Endothelial cell of umbilical vein (primary cell): Measurements from ENCODE around the gene CELF2. TPM values are rescaled to one million over a fixed set of nuclear protein-coding genes. Genes with fewer than 3 reads are reported as not detected.
A peak's percentile ranks its signal among the peaks of the same experiment; 100 is the strongest.

Source experiments
- BruUV-seq: library from RNA; stranded (reverse); fragments of 400-500 nt; replicated peaks from 2 replicates; lab custom pipeline; 2021; lab: Mats Ljungman, UMichigan
- CTCF ChIA-PET: fragments of 300-600, 350-600 bp; sonication (Branson Sonifier 250); formaldehyde crosslinking; loops from one replicate; lab custom pipeline; 2021; ENCODE audit warnings: antibody characterized with exemption, inconsistent platforms; lab: Charles Lee
- POLR2A ChIA-PET: fragments of 300-600, 350-600 bp; sonication (Branson Sonifier 250); formaldehyde crosslinking; loops from one replicate; lab custom pipeline; 2021; ENCODE audit warnings: antibody characterized with exemption, inconsistent platforms; lab: Charles Lee
- DNase-seq: peaks from one replicate; pipeline ENCODE4 v3.0.0-alpha.2; 2011; ENCODE audit warnings: low read depth, low spot score
- FAIRE-seq: peaks from 2 replicates; lab custom pipeline; 2011; peaks lifted over from hg19 to GRCh38; lab: Jason Lieb, UNC
- H2AFZ ChIP-seq: 2 replicates; pipeline ENCODE4 v1.6.0; 2012; ENCODE audit warnings: low read depth, low read length, control low read depth, inconsistent platforms
- H3K27ac ChIP-seq: 2 replicates; pipeline ENCODE4 v1.5.1; 2011; ENCODE audit warnings: low read depth, mild to moderate bottlenecking, control low read depth, low read length, moderate library complexity; ENCODE audit not compliant: insufficient read depth
- H3K27me3 ChIP-seq, 2 experiments: 2 replicates each; pipeline versions ENCODE4 v1.6.0 to v1.6.1; 2011; ENCODE audit warnings: low read length in 2 of 2, mixed read lengths in 1 of 2; ENCODE audit not compliant: control insufficient read depth in 2 of 2, insufficient read depth in 2 of 2
- H3K36me3 ChIP-seq, 2 experiments: 2 replicates in 1 of 2; 3 replicates in 1 of 2; pipeline ENCODE4 v1.5.1; 2011; ENCODE audit warnings: low read length in 2 of 2, mild to moderate bottlenecking in 1 of 2, moderate library complexity in 1 of 2; ENCODE audit not compliant: control insufficient read depth in 2 of 2, insufficient read depth in 2 of 2; ENCODE audit errors: extremely low read depth in 1 of 2
- H3K4me1 ChIP-seq: 3 replicates; pipeline ENCODE4 v1.5.1; 2011; ENCODE audit warnings: mild to moderate bottlenecking, low read length; ENCODE audit not compliant: control insufficient read depth, insufficient read depth; ENCODE audit errors: extremely low read depth
- H3K4me2 ChIP-seq: 2 replicates; pipeline ENCODE4 v1.6.1; 2011; ENCODE audit warnings: low read length, control low read depth, mixed read lengths; ENCODE audit not compliant: insufficient read depth
- H3K4me3 ChIP-seq, 3 experiments: fragments of 200-600 bp in 1 of 3; sonication (generic), shearing (Covaris generic) in 1 of 3; replicated peaks in 1 of 3; 2 replicates each; pipeline ENCODE4 v1.5.1; 2011 to 2016; ENCODE audit warnings: control low read depth in 3 of 3, low read length in 3 of 3, mild to moderate bottlenecking in 2 of 3, inconsistent platforms in 1 of 3, low read depth in 1 of 3, moderate library complexity in 1 of 3; ENCODE audit not compliant: insufficient read depth in 1 of 3
- H3K79me2 ChIP-seq: 2 replicates; pipeline ENCODE4 v1.6.0; 2012; ENCODE audit warnings: low read length, inconsistent platforms; ENCODE audit not compliant: control insufficient read depth, insufficient read depth
- H3K9ac ChIP-seq: replicated peaks from 2 replicates; pipeline ENCODE3; 2011; ENCODE audit warnings: low read length, control low read depth; ENCODE audit not compliant: insufficient read depth; ENCODE audit errors: extremely low read depth
- H3K9me1 ChIP-seq: replicated peaks from 3 replicates; pipeline ENCODE4 v1.6.0; 2011; ENCODE audit warnings: mild to moderate bottlenecking, low read length; ENCODE audit not compliant: control insufficient read depth, insufficient read depth; ENCODE audit errors: extremely low read depth
- H3K9me3 ChIP-seq: replicated peaks from 2 replicates; pipeline ENCODE4 v1.5.1; 2012; ENCODE audit warnings: low read length, inconsistent platforms; ENCODE audit not compliant: control insufficient read depth, insufficient read depth
- H4K20me1 ChIP-seq: replicated peaks from 2 replicates; pipeline ENCODE3; 2011; ENCODE audit warnings: mild to moderate bottlenecking, low read length; ENCODE audit not compliant: control insufficient read depth, insufficient read depth; ENCODE audit errors: extremely low read depth
- CTCF ChIP-seq, 2 donors: IDR thresholded peaks; 1 replicate in 1 of 2; 2 replicates in 1 of 2; pipeline ENCODE4 v1.5.1; 2011; ENCODE audit warnings: low read length in 2 of 2, mild to moderate bottlenecking in 2 of 2, moderate library complexity in 2 of 2, control low read depth in 1 of 2, inconsistent platforms in 1 of 2, low read depth in 1 of 2; ENCODE audit not compliant: insufficient read depth in 1 of 2; ENCODE audit errors: extremely low read depth in 1 of 2
- EZH2 ChIP-seq: IDR thresholded peaks from 2 replicates; pipeline ENCODE4 v1.6.1; 2012; ENCODE audit warnings: borderline replicate concordance, low read depth, mild to moderate bottlenecking, moderate library complexity, low read length, inconsistent platforms; ENCODE audit not compliant: severe bottlenecking
- FOS ChIP-seq: IDR thresholded peaks from 2 replicates; pipeline ENCODE4 v1.6.1; 2011; ENCODE audit warnings: mild to moderate bottlenecking, low read length, moderate library complexity, borderline replicate concordance; ENCODE audit not compliant: insufficient read depth
- GATA2 ChIP-seq: IDR thresholded peaks from 2 replicates; pipeline ENCODE4 v1.7.0; 2011; ENCODE audit warnings: low read depth, mild to moderate bottlenecking, moderate library complexity, mixed read lengths, low read length; ENCODE audit not compliant: insufficient read length, insufficient read depth
- JUN ChIP-seq: IDR thresholded peaks from 2 replicates; pipeline ENCODE4 v1.6.1; 2011; ENCODE audit warnings: borderline replicate concordance, low read depth; ENCODE audit not compliant: insufficient read length, insufficient read depth
- MAX ChIP-seq: IDR thresholded peaks from 2 replicates; pipeline ENCODE4 v1.6.1; 2011; ENCODE audit not compliant: insufficient read depth, insufficient read length
- MYC ChIP-seq: IDR thresholded peaks from one replicate; pipeline ENCODE4 v1.6.1; 2011; ENCODE audit warnings: mild to moderate bottlenecking, low read depth, low read length
- POLR2A ChIP-seq: IDR thresholded peaks from 2 replicates; pipeline ENCODE4 v1.6.1; 2012; ENCODE audit warnings: low read depth, mild to moderate bottlenecking, control low read depth, low read length
- POLR2AphosphoS5 ChIP-seq: IDR thresholded peaks from 2 replicates; pipeline ENCODE4 v1.6.1; 2012; ENCODE audit warnings: low read depth, mild to moderate bottlenecking, control low read depth, low read length, moderate library complexity; ENCODE audit not compliant: insufficient read depth
- dilution Hi-C: fragments of 300-500 bp; cut with MboI; formaldehyde crosslinking; loops from one replicate; pipeline ENCODE4 v1.15.0; 2019; ENCODE audit warnings: low sequenced_read_pairs; ENCODE audit not compliant: extremely low pct_ligation_motif_present
- intact Hi-C: fragments of 100-400 bp; cut with micrococcal nuclease; formaldehyde crosslinking; loops from one replicate; pipeline ENCODE4 v1.10.0; 2022
- polyA plus RNA-seq, 4 experiments: library from polyadenylated mRNA; depleted of rRNA in 3 of 4; stranded (reverse) in 3 of 4; unstranded in 1 of 4; fragments of >200 nt; gene quantifications; 2 replicates each; pipeline versions ENCODE4 v1.2.1 to v1.2.3, GENCODE V29; 2011 to 2012; ENCODE audit warnings: missing spikeins in 1 of 4
- total RNA-seq: library from RNA; stranded (reverse); gene quantifications from 2 replicates; pipeline ENCODE4 v1.2.3, GENCODE V29; 2021

The CELF2 gene
- total and polyA plus RNA-seq, 2 donors (not counting 3 experiments of a cell fraction or from before 2014, with no cell fraction given): 21.6 to 42.6 TPM

- DNase-seq (peak; percentile 37), FAIRE-seq (no peak)
- no peaks in the 10 kb centered on the region for H3K27me3 ChIP-seq
- H2AFZ ChIP-seq: no peak overlapping the region
- H3K79me2 ChIP-seq: no peaks in the 10 kb centered on the region
- H3K9me1 ChIP-seq: no peaks in the 10 kb centered on the region
- CTCF ChIA-PET: no interaction called here
- H4K20me1 ChIP-seq: no peaks in the 10 kb centered on the region
- dilution Hi-C loops: no loop called here
- no peak overlapping the region for H3K4me3 ChIP-seq
- no peaks in the 10 kb centered on the region for H3K9me3 ChIP-seq
- no TSS peak for BruUV-seq
- POLR2A ChIA-PET: no interaction called here
- no peak overlapping the region for H3K4me2 ChIP-seq
- no peak overlapping the region for H3K9ac ChIP-seq
- intact Hi-C loops: no loop called here
- H3K27ac ChIP-seq: no peak overlapping the region
- no peak for TF ChIP-seq FOS
- TF ChIP-seq MYC: no peak
- TF ChIP-seq MAX: no peak
- TF ChIP-seq CTCF (IDR thresholded peaks at IDR 0.05; ENCODE audit: extremely low read depth in 1 of 2, insufficient read depth in 1 of 2, low read depth in 1 of 2, low read length in 2 of 2): no peak
- no peak for TF ChIP-seq JUN
- TF ChIP-seq POLR2A: no peak
- TF ChIP-seq POLR2AphosphoS5: no peak
- no peak for TF ChIP-seq EZH2
- TF ChIP-seq GATA2: no peak
- H3K4me1 ChIP-seq: peaks cover 4% of the 10 kb centered on the region
- H3K36me3 ChIP-seq: no peaks in the 10 kb centered on the region
Measured at GRCh38 chr10:11331046-11331577, 313.4 kb downstream of the CELF2 start.
